ENCODE measurements around the gene SOAT1. TPM values are rescaled to one million over a fixed set of nuclear protein-coding genes. Genes with fewer than 3 reads are reported as not detected.
"Not testable (repeated sequence)": the region's sequence is repeated elsewhere in the genome, so short reads cannot be mapped to it uniquely, and the experiment has no call there.

The SOAT1 gene
- total and polyA plus RNA-seq, 10 of the 15 experiments (the other 5 are each of a cell fraction or from before 2014, with no cell fraction given): 8.6 to 68.5 (median 22.3) TPM

- CTCF ChIA-PET: not testable (repeated sequence)
Measured at GRCh38 chr1:179245426-179245825, 48.2 kb upstream of the SOAT1 start.

GRCh38 chr1:179247923-179248322 is 45.7 kb upstream of the SOAT1 start:
- FAIRE-seq (no peak), DNase-seq (ENCODE audit: low read depth, low spot score) (no peak), ATAC-seq (no peak)
- ChIA-PET SMC1A (ENCODE audit: uncharacterized antibody, unreplicated experiment) (interaction anchor here (0.6 to 3.5 kb wide), 3 partner anchors 14 to 132 kb away, joined by 3 to 11 read pairs (median 3); no protein-coding TSS in a partner anchor), POLR2A (interaction anchor here (0.6 to 1.3 kb wide), 2 partner anchors 9 to 14 kb away, joined by 4 read pairs; no protein-coding TSS in a partner anchor), CTCF (interaction anchor here (1.5 kb wide), 1 partner anchor 122 kb away, joined by 4 read pairs; no protein-coding TSS in a partner anchor), RAD21 (ENCODE audit: unreplicated experiment) (interaction anchor here (1.8 to 2.2 kb wide), 2 partner anchors 46 to 127 kb away, joined by 5 to 6 read pairs; partner anchors contain the start of gene SOAT1)
- 67% methylated on average over 9 of the region's 9 CpGs for WGBS (ENCODE audit: insufficient coverage, insufficient replicate concordance, low lambda C conversion rate, missing lambda C conversion rate)
- Histone ChIP-seq H2AFZ (ENCODE audit: control insufficient read depth, low read depth, low read length) (no peak overlapping the region), H3K4me2 (ENCODE audit: control insufficient read depth, insufficient read depth) (no peak overlapping the region), H3K36me3 (ENCODE audit: control insufficient read depth in 2 of 2, insufficient read depth in 2 of 2, low read length in 1 of 2) (no peaks in the 10 kb centered on the region), H3K9me3 (replicated peaks; ENCODE audit: control insufficient read depth, insufficient read depth, low read length) (no peaks in the 10 kb centered on the region), H3K9ac (ENCODE audit: control insufficient read depth, insufficient read depth, low read length) (no peak overlapping the region), H3K27me3 (replicated peaks in 1 of 2; ENCODE audit: control insufficient read depth in 2 of 2, insufficient read depth in 2 of 2, low read length in 1 of 2) (no peaks in the 10 kb centered on the region), H3K4me3 (no peak overlapping the region), H3K79me2 (ENCODE audit: control insufficient read depth, insufficient read depth, low read length) (no peaks in the 10 kb centered on the region), H4K20me1 (ENCODE audit: control insufficient read depth, insufficient read depth) (no peaks in the 10 kb centered on the region), H3K27ac (ENCODE audit: control insufficient read depth, insufficient read depth) (no peak overlapping the region), H3K4me1 (ENCODE audit: control insufficient read depth, insufficient read depth, low read length) (no peaks in the 10 kb centered on the region)
- in situ Hi-C loops (cut with MboI) (no loop called here), intact Hi-C loops (cut with micrococcal nuclease; ENCODE audit: unreplicated experiment) (no loop called here)
- BruUV-seq (replicated peaks): no TSS peak
- no peak for TF ChIP-seq NR2C1 (IDR thresholded peaks at IDR 0.05)
- TF ChIP-seq SP1 (IDR thresholded peaks at IDR 0.05; ENCODE audit: low read depth, low read length): no peak
- no peak for TF ChIP-seq ATF7 (IDR thresholded peaks at IDR 0.05; ENCODE audit: low read depth)
- TF ChIP-seq TARDBP (IDR thresholded peaks at IDR 0.05; ENCODE audit: borderline replicate concordance): no peak
- no peak for TF ChIP-seq ELK1 (IDR thresholded peaks at IDR 0.05; ENCODE audit: low read depth, low read length)
- TF ChIP-seq ZNF687 (IDR thresholded peaks at IDR 0.05): no peak
- TF ChIP-seq JUNB (IDR thresholded peaks at IDR 0.05): no peak
- TF ChIP-seq ZBED1 (IDR thresholded peaks at IDR 0.05; ENCODE audit: borderline replicate concordance): no peak

More at GRCh38 chr1:179245426-179245825, 48.2 kb upstream of the SOAT1 start:
- SMC1A ChIA-PET (ENCODE audit: uncharacterized antibody, unreplicated experiment); H3K79me2 ChIP-seq (ENCODE audit: control insufficient read depth, insufficient read depth, low read length); H3K4me1 ChIP-seq (ENCODE audit: control insufficient read depth, insufficient read depth, low read length); intact Hi-C loops (cut with micrococcal nuclease; ENCODE audit: unreplicated experiment); H3K4me3 ChIP-seq; H3K27ac ChIP-seq (ENCODE audit: control insufficient read depth, insufficient read depth); H3K36me3 ChIP-seq (ENCODE audit: control insufficient read depth in 2 of 2, insufficient read depth in 2 of 2, low read length in 1 of 2); BruUV-seq (replicated peaks); in situ Hi-C loops (cut with MboI); H3K9me3 ChIP-seq (replicated peaks; ENCODE audit: control insufficient read depth, insufficient read depth, low read length); DNase-seq (ENCODE audit: low read depth, low spot score); H4K20me1 ChIP-seq (ENCODE audit: control insufficient read depth, insufficient read depth); H3K4me2 ChIP-seq (ENCODE audit: control insufficient read depth, insufficient read depth); H3K9ac ChIP-seq (ENCODE audit: control insufficient read depth, insufficient read depth, low read length); H2AFZ ChIP-seq (ENCODE audit: control insufficient read depth, low read depth, low read length); H3K27me3 ChIP-seq (replicated peaks in 1 of 2; ENCODE audit: control insufficient read depth in 2 of 2, insufficient read depth in 2 of 2, low read length in 1 of 2): not testable (repeated sequence)
- FAIRE-seq (peak; percentile 41), ATAC-seq (peak; percentile 57)
- ChIA-PET POLR2A (interaction anchor here (0.7 kb wide), 2 partner anchors 163 to 308 kb away, joined by 3 to 4 read pairs; no protein-coding TSS in a partner anchor), RAD21 (ENCODE audit: unreplicated experiment) (interaction anchor here (0.7 to 1.0 kb wide), 2 partner anchors 12 to 48 kb away, joined by 3 to 4 read pairs; partner anchors contain the start of gene SOAT1)
- 35% methylated on average over 2 of the region's 2 CpGs for WGBS (ENCODE audit: insufficient coverage, insufficient replicate concordance, low lambda C conversion rate, missing lambda C conversion rate)
- TF ChIP-seq PKNOX1 (IDR thresholded peaks at IDR 0.05): peak; percentile 69; the same call in 1 of the 2 replicates
